NB4 (cell line): ENCODE measurements around the gene SPC25.

ENCODE experiments used
- CTCF ChIP-seq: IDR thresholded peaks from one replicate; pipeline ENCODE4 v1.5.1; 2012; ENCODE audit warnings: low read depth, low read length
- MYC ChIP-seq: IDR thresholded peaks from 2 replicates; pipeline ENCODE4 v1.6.1; 2011; ENCODE audit warnings: low read depth, low read length

GRCh38 chr2:168897449-168897848, 7.2 kb upstream of the SPC25 start:
- no peak for TF ChIP-seq CTCF
- no peak for TF ChIP-seq MYC
